Heart right ventricle (tissue), 16 donors: ENCODE data around the gene CHCHD3. TPM values are rescaled to one million over a fixed set of nuclear protein-coding genes. Genes with fewer than 3 reads are reported as not detected.

Experiments
- ATAC-seq, 8 donors: fragments of 200-7000 bp; cut with Tn5 transposase; one replicate each; pipeline ENCODE4 v1.9.1; 2020; ENCODE audit warnings: mild to moderate bottlenecking in 8 of 8, moderate library complexity in 8 of 8, moderate number of reproducible peaks in 1 of 8
- DNase-seq, 2 donors: peaks; one replicate each; pipeline ENCODE4 v3.0.0-alpha.2; 2020
- H3K27ac ChIP-seq, 10 donors: fragments of 200-600 bp; sonication (generic) in 2 of 10; one replicate each; pipeline versions ENCODE4 v1.5.0 to v1.8.0; 2020 to 2022; ENCODE audit warnings: mild to moderate bottlenecking in 3 of 10
- H3K27me3 ChIP-seq, 7 donors: fragments of 200-600 bp; one replicate each; pipeline ENCODE4 v1.8.0; 2021 to 2022; ENCODE audit warnings: mild to moderate bottlenecking in 2 of 7
- H3K36me3 ChIP-seq, 9 donors: fragments of 200-600 bp; sonication (generic) in 1 of 9; one replicate each; pipeline versions ENCODE4 v1.5.0 to v1.8.0; 2020 to 2022; ENCODE audit warnings: mild to moderate bottlenecking in 2 of 9
- H3K4me1 ChIP-seq, 9 donors: fragments of 200-600 bp; sonication (generic) in 1 of 9; one replicate each; pipeline versions ENCODE4 v1.5.0 to v1.8.0; 2020 to 2022; ENCODE audit warnings: mild to moderate bottlenecking in 4 of 9
- H3K4me3 ChIP-seq, 10 donors: fragments of 200-600 bp; sonication (generic) in 2 of 10; one replicate each; pipeline versions ENCODE4 v1.5.0 to v1.8.0; 2020 to 2022; ENCODE audit warnings: mild to moderate bottlenecking in 7 of 10, moderate library complexity in 2 of 10
- H3K9me3 ChIP-seq, 11 donors: fragments of 200-600 bp in 10 of 11; sonication (generic) in 2 of 11; one replicate each; pipeline versions ENCODE4 v1.5.0 to v1.8.0; 2013 to 2022; ENCODE audit warnings: mild to moderate bottlenecking in 2 of 11, control low read depth in 1 of 11, moderate library complexity in 1 of 11
- CTCF ChIP-seq, 9 donors: fragments of 200-600 bp; sonication (generic) in 2 of 9; IDR thresholded peaks; one replicate each; pipeline versions ENCODE4 v1.5.0 to v1.8.0; 2021 to 2022; ENCODE audit warnings: antibody characterized with exemption in 9 of 9, mild to moderate bottlenecking in 5 of 9, moderate library complexity in 1 of 9
- WGBS, 2 donors: extraction: QIAGEN DNeasy Blood & Tissue Kit; methylation state at CpG; one replicate each; pipeline ENCODE4 v1.1.7; 2013; ENCODE audit warnings: inconsistent platforms in 1 of 2; 5-methylcytosine and 5-hydroxymethylcytosine counted together
- intact Hi-C, 10 donors: fragments of 100-400 bp; cut with DNase I; formaldehyde crosslinking; loops; one replicate each; pipeline versions ENCODE4 v1.11.1 to v1.14.2; 2022
- polyA plus RNA-seq, 2 donors: library from polyadenylated mRNA; stranded (reverse); fragments of 200-250 nt; gene quantifications; one replicate each; pipeline ENCODE4 v1.2.3, GENCODE V29; 2013
- total RNA-seq, 10 donors: library from RNA; stranded (reverse); fragmentation: NEBNext Ultra II Directional in 3 of 10; extraction: Animal tissue kit (Norgen Biotek cat#: 25700) in 3 of 10; gene quantifications; one replicate each; pipeline versions ENCODE4 v1.2.1 to v1.2.4, GENCODE V29; 2021 to 2023
- donor health status: Arrhythmogenic right ventricular cardiomyopathy.
- donor health status: ischemic (EF 13 %, LVEDD 7.1; RV severe dilation, severe dysfunction).
- donor health status: healthy with polysubstance abuse.
- donor health status: DM: no; HTN: yes; CAD: no.
- donor health status: DM: no; HTN: no; CAD: no.
- donor health status: ischemic (EF 25% LVEDD 6.9; RV normal size, moderate dysfunction).
- donor health status: ischemic (EF 25% LVEDD 5.7; RV mildly dilated, moderate dysfunction).
- donor health status: healthy.
- donor health status: DM: yes; HTN: yes; CAD: no.
- donor health status: Ischemic cardiomyopathy.
- donor health status: ischemic (EF 35%, LVEDD 5.7; RV mildly dilated, moderate dysfunction).
- donor health status: nonischemic (EF 11% LVEDD 7.7; RV severe dilation, severe dysfunction).
- donor health status: DM: yes; HTN: yes; CAD: no.
- donor health status: PGD.
- donor health status: ischemic (EF 29% LVEDD 5.4; RV normal size, mild dysfunction).
- donor health status: nonischemic (EF 23%, LVEDD 6.1; RV moderate dilation, normal function).

The CHCHD3 gene
- total and polyA plus RNA-seq, 12 donors, result 42.6 to 215 (median 185) TPM

DNA sequence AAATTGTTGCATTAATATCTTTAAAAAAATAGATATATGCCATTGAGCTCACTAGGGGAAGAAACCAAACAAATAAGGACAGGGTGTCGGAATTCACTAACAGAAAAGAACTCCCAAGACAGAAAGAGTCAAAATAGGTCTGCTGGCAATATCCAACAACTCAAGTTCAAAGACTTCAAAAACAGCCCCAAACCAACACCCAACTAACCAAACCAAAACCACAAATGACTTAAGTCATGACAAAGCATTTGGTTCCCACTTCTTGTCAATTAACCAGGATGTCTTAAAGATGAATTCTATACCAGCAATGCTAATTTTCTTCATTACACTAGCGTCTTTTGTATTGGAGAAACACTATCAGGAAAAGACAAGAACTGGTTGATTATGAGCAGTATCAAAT lies 256.7 kb downstream of the CHCHD3 start:
- Histone ChIP-seq H3K36me3 (peaks cover 0 to 4% (median 0%) of the 10 kb centered on the region in 9 donors), H3K27ac (no peak overlapping the region), H3K4me1 (peaks cover 0 to 13% (median 5%) of the 10 kb centered on the region in 9 donors), H3K27me3 (no peaks in the 10 kb centered on the region), H3K9me3 (no peaks in the 10 kb centered on the region), H3K4me3 (no peak overlapping the region)
- ATAC-seq (no peak), DNase-seq (no peak)
- intact Hi-C loops, result no loop called here
- WGBS, 2 donors, result 99 to 100% methylated on average over 2 of the region's 2 CpGs
- no peak for TF ChIP-seq CTCF (IDR thresholded peaks at IDR 0.05)

GRCh38 chr7:132819648-132820047 lies 262.2 kb downstream of the CHCHD3 start:
- peaks cover 0 to 3% (median 0%) of the 10 kb centered on the region in 9 donors for H3K36me3 ChIP-seq
- no peaks in the 10 kb centered on the region for H3K27me3 ChIP-seq
- no peaks in the 10 kb centered on the region for H3K9me3 ChIP-seq
- no peak overlapping the region for H3K4me3 ChIP-seq
- DNase-seq (no peak), ATAC-seq (no peak)
- intact Hi-C loops, result no loop called here
- TF ChIP-seq CTCF (IDR thresholded peaks at IDR 0.05), result no peak
- no peak overlapping the region for H3K27ac ChIP-seq
- 96 to 98% methylated on average over 7 of the region's 7 CpGs for WGBS, 2 donors
- peaks cover 0 to 24% (median 17%) of the 10 kb centered on the region in 9 donors for H3K4me1 ChIP-seq

GRCh38 chr7:132817949-132818348 lies 263.9 kb downstream of the CHCHD3 start:
- no peak overlapping the region for H3K27ac ChIP-seq
- intact Hi-C loops, result no loop called here
- H3K36me3 ChIP-seq, result no peaks in the 10 kb centered on the region
- TF ChIP-seq CTCF (IDR thresholded peaks at IDR 0.05), result no peak
- DNase-seq (no peak), ATAC-seq (no peak)
- WGBS, 2 donors, result 91 to 94% methylated on average over 5 of the region's 5 CpGs
- H3K27me3 ChIP-seq, result no peaks in the 10 kb centered on the region
- no peak overlapping the region for H3K4me3 ChIP-seq
- peaks cover 0 to 25% (median 17%) of the 10 kb centered on the region in 9 donors for H3K4me1 ChIP-seq
- H3K9me3 ChIP-seq, result no peaks in the 10 kb centered on the region

- Histone ChIP-seq H3K27ac (no peak overlapping the region), H3K9me3 (no peaks in the 10 kb centered on the region), H3K4me3 (no peak overlapping the region), H3K36me3 (no peaks in the 10 kb centered on the region), H3K4me1 (peaks cover 0 to 25% (median 17%) of the 10 kb centered on the region in 9 donors), H3K27me3 (no peaks in the 10 kb centered on the region)
- intact Hi-C loops, result no loop called here
- ATAC-seq (peak in 5 of 8 donors; percentile 17 to 52 (median 29)), DNase-seq (no peak)
- no peak for TF ChIP-seq CTCF (IDR thresholded peaks at IDR 0.05)
- WGBS, 2 donors, result 65% methylated on average over 6 of the region's 6 CpGs
Observed at GRCh38 chr7:132815696-132816311, 266.1 kb downstream of the CHCHD3 start.
